ENCODE data around the gene USP6NL.

DNA sequence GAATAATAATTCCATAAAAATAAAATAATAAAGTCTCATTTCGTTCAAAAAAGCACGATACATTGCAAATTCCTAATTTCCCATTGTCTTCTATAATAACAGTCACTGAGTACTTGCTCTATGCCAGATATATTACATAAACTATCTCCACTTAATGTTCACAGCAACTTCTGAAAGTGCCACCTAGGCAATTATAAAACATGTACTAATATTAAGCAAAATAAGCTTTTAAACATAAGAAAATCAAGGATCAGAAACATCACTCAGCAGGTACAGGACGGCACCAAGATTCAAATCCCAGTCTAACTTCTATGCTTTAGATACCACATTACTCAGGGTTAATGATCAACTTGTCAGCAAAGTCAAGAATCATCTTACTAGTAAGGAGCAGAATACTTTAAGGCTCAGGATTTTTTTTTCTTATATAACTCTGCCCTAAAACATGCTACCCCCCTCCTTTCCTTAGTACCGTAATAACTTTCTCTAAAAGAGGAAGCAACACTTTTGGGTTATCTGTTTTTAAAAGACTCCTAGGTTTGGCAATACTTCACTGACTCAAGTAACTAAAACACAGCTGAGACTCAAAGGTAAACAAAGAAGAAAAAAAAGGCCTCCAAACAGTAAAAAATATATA lies 51.3 kb downstream of the USP6NL start:
- TF ChIP-seq, protein P1, sequence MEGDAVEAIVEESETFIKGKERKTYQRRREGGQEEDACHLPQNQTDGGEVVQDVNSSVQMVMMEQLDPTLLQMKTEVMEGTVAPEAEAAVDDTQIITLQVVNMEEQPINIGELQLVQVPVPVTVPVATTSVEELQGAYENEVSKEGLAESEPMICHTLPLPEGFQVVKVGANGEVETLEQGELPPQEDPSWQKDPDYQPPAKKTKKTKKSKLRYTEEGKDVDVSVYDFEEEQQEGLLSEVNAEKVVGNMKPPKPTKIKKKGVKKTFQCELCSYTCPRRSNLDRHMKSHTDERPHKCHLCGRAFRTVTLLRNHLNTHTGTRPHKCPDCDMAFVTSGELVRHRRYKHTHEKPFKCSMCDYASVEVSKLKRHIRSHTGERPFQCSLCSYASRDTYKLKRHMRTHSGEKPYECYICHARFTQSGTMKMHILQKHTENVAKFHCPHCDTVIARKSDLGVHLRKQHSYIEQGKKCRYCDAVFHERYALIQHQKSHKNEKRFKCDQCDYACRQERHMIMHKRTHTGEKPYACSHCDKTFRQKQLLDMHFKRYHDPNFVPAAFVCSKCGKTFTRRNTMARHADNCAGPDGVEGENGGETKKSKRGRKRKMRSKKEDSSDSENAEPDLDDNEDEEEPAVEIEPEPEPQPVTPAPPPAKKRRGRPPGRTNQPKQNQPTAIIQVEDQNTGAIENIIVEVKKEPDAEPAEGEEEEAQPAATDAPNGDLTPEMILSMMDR (IDR thresholded peaks at IDR 0.05) = no peak
- no peak for TF ChIP-seq POLR2A (IDR thresholded peaks at IDR 0.05)

Data from lower leg skin (tissue), 3 donors.